ENCODE data around the gene CEP63.

Gene CEP63

DNA sequence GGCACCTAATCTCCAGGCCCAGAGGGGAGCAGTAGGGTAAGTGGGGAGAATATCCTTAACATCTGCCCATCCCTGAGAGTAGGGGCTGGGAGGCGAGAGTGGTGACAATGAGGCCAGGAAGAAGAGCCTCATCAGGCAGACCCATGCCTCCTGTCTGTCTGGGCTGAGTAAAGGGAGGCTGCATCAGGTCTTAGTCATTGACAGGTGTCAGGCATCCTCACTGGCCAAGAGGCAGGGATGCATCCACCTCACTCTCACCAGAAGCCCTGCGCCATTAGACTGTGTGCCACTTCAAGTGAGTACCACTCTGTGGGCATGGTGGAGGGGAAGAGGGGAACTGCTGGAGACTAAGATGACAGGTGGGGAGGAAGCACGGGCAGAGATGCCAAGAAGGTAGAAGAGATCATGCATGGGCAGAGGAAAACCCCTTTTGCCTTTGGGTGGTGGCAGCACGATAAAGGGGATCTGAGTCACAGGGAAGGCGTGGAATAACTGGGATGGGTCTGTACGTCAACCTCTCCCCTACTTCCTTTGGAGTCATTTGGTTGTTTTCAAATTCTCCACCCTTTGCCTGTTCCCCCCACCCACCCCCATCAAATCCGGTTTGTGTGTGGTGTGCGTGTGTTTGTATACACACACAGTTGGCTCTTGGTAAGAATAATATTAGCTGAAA is 14.2 kb upstream of the CEP63 start:
- no peak for DNase-seq

- DNase-seq: no peak
These were observed 13.0 kb upstream of the CEP63 start for GRCh38 chr3:134472831-134473230.

- DNase-seq: peak; percentile 72
These were observed 11.8 kb upstream of the CEP63 start for GRCh38 chr3:134473868-134474546.

- DNase-seq: no peak
These were observed 10.9 kb upstream of the CEP63 start for GRCh38 chr3:134474956-134475355.

DNA sequence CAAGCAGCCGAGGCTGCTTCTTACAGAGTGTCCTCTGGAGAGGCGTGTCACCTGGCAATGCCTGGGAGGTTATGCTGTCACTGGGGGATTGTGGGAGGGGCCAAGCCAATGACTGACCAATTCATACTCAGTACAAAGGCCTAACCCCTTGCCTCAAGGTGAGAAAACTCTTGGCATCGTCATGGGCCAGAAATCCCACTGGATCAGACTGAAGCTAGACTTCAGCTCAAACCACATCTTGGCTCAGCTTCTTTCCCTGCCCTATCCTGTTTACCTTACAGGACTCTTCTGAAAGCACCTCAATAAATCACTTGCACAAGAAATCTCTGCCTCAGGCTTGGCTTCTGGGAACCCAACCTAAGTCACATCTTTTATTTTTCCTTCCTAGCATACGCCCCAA is 9.6 kb upstream of the CEP63 start:
- DNase-seq: no peak

DNA sequence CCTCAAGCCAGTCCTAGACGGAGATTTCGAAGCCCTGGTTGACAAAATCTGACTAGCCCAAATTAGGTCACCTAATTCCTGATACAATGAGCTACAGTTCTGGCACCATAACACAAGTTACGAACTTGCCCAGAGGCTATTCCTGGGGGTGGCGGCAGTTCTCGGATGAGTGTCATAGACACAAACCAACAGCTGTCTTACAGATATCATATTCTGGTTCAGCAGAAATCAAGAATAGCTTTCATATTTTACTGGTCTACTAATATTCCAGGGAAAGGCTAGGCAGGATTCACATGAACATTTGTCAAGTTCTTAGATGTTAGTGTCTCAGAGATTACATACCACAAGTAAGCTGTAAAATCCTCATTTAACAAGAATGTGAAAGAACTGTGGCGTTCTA is 8.9 kb upstream of the CEP63 start:
- DNase-seq: no peak

DNA sequence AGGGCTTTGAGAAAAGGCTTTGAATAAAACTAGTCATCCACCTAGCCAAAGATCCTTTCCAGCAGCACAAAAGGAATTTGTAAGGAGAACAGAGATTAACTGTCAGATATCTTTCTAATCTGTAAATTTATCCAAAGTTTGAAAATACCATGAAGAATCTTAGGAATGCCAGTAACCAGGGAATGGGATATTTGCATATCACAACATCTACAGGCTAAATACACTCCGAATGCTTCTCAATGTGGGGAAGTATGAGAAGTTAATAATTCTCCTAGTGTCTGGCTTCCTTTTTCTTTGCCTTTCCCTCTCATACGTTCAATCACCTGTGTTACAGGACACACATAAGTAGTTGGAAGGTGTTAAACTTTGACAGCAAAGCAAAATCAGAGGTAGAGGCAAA is 7.9 kb upstream of the CEP63 start:
- no peak for DNase-seq

GRCh38 chr3:134480546-134480945 is 5.3 kb upstream of the CEP63 start:
- DNase-seq: no peak

- DNase-seq: no peak
These were observed 4.7 kb upstream of the CEP63 start for GRCh38 chr3:134481166-134481565.

GRCh38 chr3:134482622-134483021 is 3.2 kb upstream of the CEP63 start:
- no peak for DNase-seq

DNA sequence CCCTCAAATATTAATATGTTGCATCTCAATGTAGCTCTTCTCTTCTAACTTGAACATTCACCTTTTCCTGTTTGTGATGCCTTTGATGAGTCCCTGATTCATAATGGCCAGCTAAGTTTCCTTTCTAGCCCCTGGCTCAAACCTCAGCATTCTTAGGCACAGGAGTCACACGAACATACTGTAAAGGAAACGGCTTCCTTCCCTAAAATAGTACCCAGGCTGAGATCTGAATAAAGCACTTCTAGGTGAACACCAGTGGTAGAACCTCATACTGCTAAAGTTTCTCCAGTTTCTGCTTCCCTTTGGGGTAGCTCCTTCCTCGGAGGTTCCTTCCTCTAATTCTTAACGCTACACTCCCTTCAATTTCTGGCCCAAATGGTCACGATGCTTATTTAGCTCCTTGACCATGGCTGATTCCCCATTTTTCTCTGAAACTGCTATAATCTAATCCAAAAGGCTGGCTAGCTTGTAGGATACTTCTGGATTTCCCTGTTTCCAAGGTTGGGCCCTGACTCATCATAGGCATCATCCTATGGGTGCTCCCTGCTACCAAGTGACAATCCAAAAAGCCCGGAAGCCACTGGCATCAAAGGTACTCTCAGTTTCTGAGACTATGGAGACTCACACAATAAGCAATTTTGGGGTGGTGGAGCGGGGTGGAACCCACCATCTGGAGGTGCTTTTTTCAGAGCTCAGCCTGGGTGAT is 2.5 kb upstream of the CEP63 start:
- peak; percentile 16 for DNase-seq

DNA sequence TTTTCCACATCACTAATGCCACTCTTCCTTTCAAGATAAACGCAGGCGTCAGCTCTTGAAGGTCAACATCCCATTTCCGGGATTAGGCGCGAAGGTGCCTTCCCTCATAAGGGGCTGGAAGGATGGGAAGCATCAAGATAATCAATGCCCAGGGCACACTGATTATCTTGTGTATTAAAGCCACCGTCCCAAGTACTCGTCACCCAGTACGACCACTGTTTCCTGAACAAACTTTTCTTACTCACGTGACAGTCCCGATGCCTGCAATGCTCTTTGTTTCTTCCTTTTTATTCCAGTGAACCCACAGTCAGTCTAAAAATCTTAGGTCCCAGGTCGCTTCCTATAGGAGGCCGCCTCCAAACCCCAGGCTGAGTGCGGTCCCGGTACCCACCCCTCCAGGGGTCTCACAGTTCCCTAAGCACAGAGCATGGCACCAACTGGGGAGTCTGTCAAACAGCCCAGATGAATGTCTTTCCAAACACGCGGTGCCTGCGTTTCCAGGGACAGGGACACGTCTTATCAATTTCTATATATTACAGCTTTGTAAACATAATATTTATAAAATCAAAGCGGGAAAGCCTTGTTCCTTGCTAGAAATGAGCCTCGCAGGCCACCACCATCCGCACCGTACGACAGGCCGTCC is 661 bp upstream of the CEP63 start:
- peak; percentile 32 for DNase-seq

GRCh38 chr3:134486577-134487041 is 752 bp downstream of the CEP63 start:
- DNase-seq: peak; percentile 22

GRCh38 chr3:134487406-134487805 is 1.5 kb downstream of the CEP63 start:
- peak; percentile 88 for DNase-seq

DNA sequence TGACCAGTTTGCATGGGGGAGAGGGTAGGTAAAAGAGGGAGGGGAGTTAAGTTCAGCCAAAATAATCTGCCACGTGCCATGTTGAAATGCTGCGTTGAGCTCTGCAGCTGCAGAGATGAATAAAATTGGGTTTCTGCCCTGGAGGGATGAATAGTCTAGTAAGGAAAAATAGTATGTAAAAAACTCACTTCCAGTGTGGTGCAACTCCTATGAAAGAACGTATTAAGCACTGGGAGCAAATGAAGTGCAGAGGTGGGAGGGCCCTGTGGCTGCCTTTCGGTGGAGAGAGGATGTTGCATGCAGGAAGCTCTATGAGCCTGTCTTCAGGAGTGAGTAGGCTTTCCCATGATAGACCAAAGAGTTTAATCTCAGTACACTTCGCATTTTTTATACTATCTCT is 8.6 kb downstream of the CEP63 start:
- DNase-seq: no peak

- DNase-seq: no peak
These were observed 10.1 kb downstream of the CEP63 start for GRCh38 chr3:134495980-134496379.

DNA sequence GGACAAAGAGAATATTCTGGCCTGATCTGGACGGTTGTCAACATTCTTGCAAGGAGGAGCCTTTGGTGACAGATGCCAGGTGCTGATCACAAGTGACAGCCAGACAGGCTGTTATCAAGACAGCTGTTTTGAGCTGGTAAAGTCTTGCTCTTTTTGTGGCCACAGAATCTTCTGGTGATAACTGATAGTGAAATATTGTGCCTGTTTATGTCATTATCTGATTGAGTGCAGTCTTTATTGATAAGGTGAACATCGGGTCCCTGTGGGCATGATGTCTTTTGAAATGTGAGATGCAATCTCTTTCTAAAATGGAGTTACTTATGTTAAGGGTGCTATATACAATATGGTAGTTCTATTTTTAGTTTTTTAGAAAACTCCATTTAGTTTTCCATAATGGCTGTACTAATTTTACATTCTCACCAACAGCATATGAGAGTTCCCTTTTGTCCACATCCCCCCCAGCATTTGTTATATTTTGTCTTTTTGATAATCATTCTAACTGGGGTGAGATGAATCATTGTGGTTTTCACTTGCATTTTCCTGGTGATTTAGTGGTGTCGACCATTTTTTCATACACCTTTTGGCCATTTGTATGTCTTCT is 10.7 kb downstream of the CEP63 start:
- no peak for DNase-seq

- no peak for DNase-seq
These were observed 17.4 kb downstream of the CEP63 start for GRCh38 chr3:134503266-134503665.

GRCh38 chr3:134504132-134504531 is 18.3 kb downstream of the CEP63 start:
- DNase-seq: no peak

- no peak for DNase-seq
These were observed 19.6 kb downstream of the CEP63 start for GRCh38 chr3:134505485-134505884.

GRCh38 chr3:134511500-134511899 is 25.6 kb downstream of the CEP63 start:
- no peak for DNase-seq

- DNase-seq: no peak
These were observed 31.0 kb downstream of the CEP63 start for GRCh38 chr3:134516905-134517304.

DNA sequence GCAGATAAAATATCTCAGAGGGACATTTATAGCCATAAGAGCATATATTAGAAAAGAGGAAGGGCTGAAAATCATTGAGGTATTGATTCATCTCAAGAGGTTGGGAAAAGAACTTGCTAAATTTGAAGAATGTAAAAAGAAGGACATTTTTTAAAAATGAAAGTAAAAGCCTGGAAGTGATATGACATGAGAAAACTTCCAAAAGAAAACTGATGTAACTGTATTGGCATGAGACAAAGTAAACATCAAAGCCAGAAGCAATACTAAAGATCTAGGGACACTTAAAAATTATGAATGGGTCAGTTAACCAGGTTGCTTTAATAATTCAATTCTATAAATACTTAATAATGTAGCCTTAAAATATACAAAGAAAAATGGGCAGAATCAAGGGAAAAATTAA is 31.9 kb downstream of the CEP63 start:
- DNase-seq: peak; percentile 69
